ENCODE results near the gene EFHD2. TPM values are rescaled to one million over a fixed set of nuclear protein-coding genes. Genes with fewer than 3 reads are reported as not detected.

Gene EFHD2
- total RNA-seq, 2 experiments from 2014 or later, result 45.6 to 45.8 TPM

GRCh38 chr1:15417059-15417934, 7.6 kb downstream of the EFHD2 start:
- DNase-seq (peak; percentile 77), ATAC-seq (peak; percentile 64)
- peak overlapping the region; percentile 21 for H3K27ac Mint-ChIP-seq
- no peak for TF ChIP-seq CTCF (IDR thresholded peaks at IDR 0.05)
- H3K27me3 Mint-ChIP-seq, result no peaks in the 10 kb centered on the region
- ChIA-PET CTCF (interaction anchor here (0.9 to 1.3 kb wide), 2 partner anchors 10 to 94 kb away, joined by 3 to 4 read pairs; no protein-coding TSS in a partner anchor), POLR2A (interaction anchor here (0.6 to 2.9 kb wide), 4 partner anchors 10 to 399 kb away, joined by 3 to 11 read pairs (median 4); no protein-coding TSS in a partner anchor)
- peaks cover 54% of the 10 kb centered on the region for H3K4me1 Mint-ChIP-seq (ENCODE audit: low read depth)
- peaks cover 30% of the 10 kb centered on the region for H3K36me3 Mint-ChIP-seq (ENCODE audit: low read depth)
- intact Hi-C loops (cut with micrococcal nuclease), result no loop called here
- H3K4me3 Mint-ChIP-seq, result peak overlapping the region; percentile 44
- H3K9me3 Mint-ChIP-seq, result no peaks in the 10 kb centered on the region

GRCh38 chr1:15418806-15419515, 9.3 kb downstream of the EFHD2 start:
- ChIA-PET CTCF (interaction anchor here (0.7 kb wide), 1 partner anchor 95 kb away, joined by 3 read pairs; no protein-coding TSS in a partner anchor), POLR2A (no interaction called here)
- DNase-seq (no peak), ATAC-seq (no peak)
- Mint-ChIP-seq H3K27ac (no peak overlapping the region), H3K27me3 (no peaks in the 10 kb centered on the region), H3K9me3 (no peaks in the 10 kb centered on the region), H3K4me3 (no peak overlapping the region), H3K36me3 (ENCODE audit: low read depth) (peaks cover 24% of the 10 kb centered on the region), H3K4me1 (ENCODE audit: low read depth) (peaks cover 43% of the 10 kb centered on the region)
- intact Hi-C loops (cut with micrococcal nuclease), result no loop called here
- no peak for TF ChIP-seq CTCF (IDR thresholded peaks at IDR 0.05)

- peak overlapping the region; percentile 10 for H3K27ac Mint-ChIP-seq
- H3K4me3 Mint-ChIP-seq, result no peak overlapping the region
- CTCF ChIA-PET, result interaction anchor here (2.4 kb wide), 1 partner anchor 97 kb away, joined by 7 read pairs; no protein-coding TSS in a partner anchor
- ATAC-seq (no peak), DNase-seq (no peak)
- peaks cover 13% of the 10 kb centered on the region for H3K36me3 Mint-ChIP-seq (ENCODE audit: low read depth)
- no peaks in the 10 kb centered on the region for H3K9me3 Mint-ChIP-seq
- H3K27me3 Mint-ChIP-seq, result no peaks in the 10 kb centered on the region
- POLR2A ChIA-PET, result interaction anchor here (0.7 kb wide), 1 partner anchor 9 kb away, joined by 3 read pairs; no protein-coding TSS in a partner anchor
- TF ChIP-seq CTCF (IDR thresholded peaks at IDR 0.05), result no peak
- intact Hi-C loops (cut with micrococcal nuclease), result no loop called here
- H3K4me1 Mint-ChIP-seq (ENCODE audit: low read depth), result peaks cover 24% of the 10 kb centered on the region
These were observed 11.3 kb downstream of the EFHD2 start for GRCh38 chr1:15420853-15421465.

- Mint-ChIP-seq H3K9me3 (no peaks in the 10 kb centered on the region), H3K27ac (no peak overlapping the region), H3K36me3 (ENCODE audit: low read depth) (peaks cover 15% of the 10 kb centered on the region), H3K27me3 (no peaks in the 10 kb centered on the region), H3K4me1 (ENCODE audit: low read depth) (peaks cover 14% of the 10 kb centered on the region), H3K4me3 (no peak overlapping the region)
- intact Hi-C loops (cut with micrococcal nuclease), result no loop called here
- no peak for TF ChIP-seq CTCF (IDR thresholded peaks at IDR 0.05)
- ChIA-PET POLR2A (no interaction called here), CTCF (interaction anchor here (1.1 to 1.8 kb wide), 2 partner anchors 11 to 99 kb away, joined by 3 to 7 read pairs; no protein-coding TSS in a partner anchor)
- ATAC-seq (no peak), DNase-seq (no peak)
These were observed 13.2 kb downstream of the EFHD2 start for GRCh38 chr1:15422871-15423270.

Measured in activated CD8-positive, alpha-beta T cell treated with anti-CD3 and anti-CD28 coated beads for 36 hours (primary cell).